Measurements from ENCODE around the gene PTPN23. TPM values are rescaled to one million over a fixed set of nuclear protein-coding genes. Genes with fewer than 3 reads are reported as not detected.

The PTPN23 gene
- polyA plus RNA-seq, 1 donor from 2014 or later = 36.2 TPM

DNA sequence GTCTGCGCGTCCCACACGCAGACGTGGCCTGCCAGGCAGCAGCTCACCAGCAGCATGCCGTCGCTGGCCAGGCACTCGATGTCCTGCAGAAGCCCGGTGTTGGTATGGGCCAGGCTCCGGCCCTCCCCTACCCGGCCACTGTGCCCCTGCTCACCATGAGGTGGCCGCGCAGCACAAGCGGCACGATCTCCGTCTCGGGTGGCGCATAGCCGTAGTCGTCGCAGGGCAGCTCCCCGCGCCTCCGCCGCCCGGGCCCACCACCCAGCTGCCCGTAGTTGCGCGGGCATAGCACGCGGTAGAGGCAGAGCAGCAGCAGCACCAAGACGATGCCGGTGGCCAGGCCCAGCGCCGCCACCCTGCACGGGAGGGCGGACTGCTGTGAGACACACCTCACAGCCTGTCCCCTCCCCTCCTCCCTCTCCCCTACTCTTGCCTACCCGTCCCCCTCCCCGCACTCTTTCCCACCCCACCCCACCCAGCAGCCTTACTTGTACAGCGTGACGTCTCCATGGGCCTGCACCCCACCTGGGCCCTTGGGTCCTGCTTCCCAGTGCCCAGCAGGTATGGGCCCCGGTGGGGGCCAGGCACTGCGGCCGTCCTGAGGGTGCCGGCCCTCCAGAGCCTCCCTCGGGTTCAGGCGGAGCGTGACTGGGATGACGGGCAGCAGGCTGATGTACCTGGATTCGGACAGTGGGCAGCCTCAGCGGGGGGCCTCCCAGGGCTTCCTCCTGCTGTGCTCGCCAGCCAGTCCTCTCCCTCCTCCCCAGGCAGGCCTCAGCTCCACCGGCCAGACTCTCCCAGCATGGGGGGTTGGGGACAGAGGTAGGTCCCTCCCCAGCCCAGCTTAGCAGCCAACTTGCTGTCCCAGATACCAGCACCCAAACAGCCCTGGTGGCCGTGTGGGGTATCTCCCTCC lies 37.6 kb downstream of the PTPN23 start:
- Histone ChIP-seq H3K27me3 (ENCODE audit: insufficient read depth, low read depth, low read length) (no peaks in the 10 kb centered on the region), H4K20me1 (ENCODE audit: insufficient read depth) (no peaks in the 10 kb centered on the region), H3K36me3 (ENCODE audit: insufficient read depth, low read length) (no peaks in the 10 kb centered on the region), H3K4me2 (ENCODE audit: low read length) (no peak overlapping the region), H3K27ac (ENCODE audit: low read length) (no peak overlapping the region), H3F3A (ENCODE audit: insufficient read depth, low read length, poor library complexity, severe bottlenecking) (no peaks in the 10 kb centered on the region), H3K79me2 (replicated peaks; ENCODE audit: insufficient read depth, low read length) (no peaks in the 10 kb centered on the region), H3K9me2 (ENCODE audit: insufficient read depth, low read length) (no peaks in the 10 kb centered on the region), H3K9ac (ENCODE audit: low read length) (no peak overlapping the region), H3K4me3 (ENCODE audit: low read length) (no peak overlapping the region), H2AFZ (ENCODE audit: low read depth, low read length) (no peak overlapping the region), H3K9me3 (ENCODE audit: low read length) (no peaks in the 10 kb centered on the region)
- TF ChIP-seq, protein P1, sequence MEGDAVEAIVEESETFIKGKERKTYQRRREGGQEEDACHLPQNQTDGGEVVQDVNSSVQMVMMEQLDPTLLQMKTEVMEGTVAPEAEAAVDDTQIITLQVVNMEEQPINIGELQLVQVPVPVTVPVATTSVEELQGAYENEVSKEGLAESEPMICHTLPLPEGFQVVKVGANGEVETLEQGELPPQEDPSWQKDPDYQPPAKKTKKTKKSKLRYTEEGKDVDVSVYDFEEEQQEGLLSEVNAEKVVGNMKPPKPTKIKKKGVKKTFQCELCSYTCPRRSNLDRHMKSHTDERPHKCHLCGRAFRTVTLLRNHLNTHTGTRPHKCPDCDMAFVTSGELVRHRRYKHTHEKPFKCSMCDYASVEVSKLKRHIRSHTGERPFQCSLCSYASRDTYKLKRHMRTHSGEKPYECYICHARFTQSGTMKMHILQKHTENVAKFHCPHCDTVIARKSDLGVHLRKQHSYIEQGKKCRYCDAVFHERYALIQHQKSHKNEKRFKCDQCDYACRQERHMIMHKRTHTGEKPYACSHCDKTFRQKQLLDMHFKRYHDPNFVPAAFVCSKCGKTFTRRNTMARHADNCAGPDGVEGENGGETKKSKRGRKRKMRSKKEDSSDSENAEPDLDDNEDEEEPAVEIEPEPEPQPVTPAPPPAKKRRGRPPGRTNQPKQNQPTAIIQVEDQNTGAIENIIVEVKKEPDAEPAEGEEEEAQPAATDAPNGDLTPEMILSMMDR (IDR thresholded peaks at IDR 0.05; ENCODE audit: poor library complexity, severe bottlenecking) = no peak
- TF ChIP-seq, protein P2, sequence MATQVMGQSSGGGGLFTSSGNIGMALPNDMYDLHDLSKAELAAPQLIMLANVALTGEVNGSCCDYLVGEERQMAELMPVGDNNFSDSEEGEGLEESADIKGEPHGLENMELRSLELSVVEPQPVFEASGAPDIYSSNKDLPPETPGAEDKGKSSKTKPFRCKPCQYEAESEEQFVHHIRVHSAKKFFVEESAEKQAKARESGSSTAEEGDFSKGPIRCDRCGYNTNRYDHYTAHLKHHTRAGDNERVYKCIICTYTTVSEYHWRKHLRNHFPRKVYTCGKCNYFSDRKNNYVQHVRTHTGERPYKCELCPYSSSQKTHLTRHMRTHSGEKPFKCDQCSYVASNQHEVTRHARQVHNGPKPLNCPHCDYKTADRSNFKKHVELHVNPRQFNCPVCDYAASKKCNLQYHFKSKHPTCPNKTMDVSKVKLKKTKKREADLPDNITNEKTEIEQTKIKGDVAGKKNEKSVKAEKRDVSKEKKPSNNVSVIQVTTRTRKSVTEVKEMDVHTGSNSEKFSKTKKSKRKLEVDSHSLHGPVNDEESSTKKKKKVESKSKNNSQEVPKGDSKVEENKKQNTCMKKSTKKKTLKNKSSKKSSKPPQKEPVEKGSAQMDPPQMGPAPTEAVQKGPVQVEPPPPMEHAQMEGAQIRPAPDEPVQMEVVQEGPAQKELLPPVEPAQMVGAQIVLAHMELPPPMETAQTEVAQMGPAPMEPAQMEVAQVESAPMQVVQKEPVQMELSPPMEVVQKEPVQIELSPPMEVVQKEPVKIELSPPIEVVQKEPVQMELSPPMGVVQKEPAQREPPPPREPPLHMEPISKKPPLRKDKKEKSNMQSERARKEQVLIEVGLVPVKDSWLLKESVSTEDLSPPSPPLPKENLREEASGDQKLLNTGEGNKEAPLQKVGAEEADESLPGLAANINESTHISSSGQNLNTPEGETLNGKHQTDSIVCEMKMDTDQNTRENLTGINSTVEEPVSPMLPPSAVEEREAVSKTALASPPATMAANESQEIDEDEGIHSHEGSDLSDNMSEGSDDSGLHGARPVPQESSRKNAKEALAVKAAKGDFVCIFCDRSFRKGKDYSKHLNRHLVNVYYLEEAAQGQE (IDR thresholded peaks at IDR 0.05; ENCODE audit: borderline replicate concordance) = no peak
- no peak for TF ChIP-seq RAD21 (conservative IDR thresholded peaks at IDR 0.05)
- no peak for TF ChIP-seq MXI1 (conservative IDR thresholded peaks at IDR 0.05; ENCODE audit: poor library complexity, severe bottlenecking)
- no peak for TF ChIP-seq POLR2AphosphoS5 (IDR thresholded peaks at IDR 0.05)
- no peak for TF ChIP-seq EP300 (conservative IDR thresholded peaks at IDR 0.05; ENCODE audit: poor library complexity, severe bottlenecking)
- no peak for TF ChIP-seq TAF1 (IDR thresholded peaks at IDR 0.05; ENCODE audit: low read depth)

DNA sequence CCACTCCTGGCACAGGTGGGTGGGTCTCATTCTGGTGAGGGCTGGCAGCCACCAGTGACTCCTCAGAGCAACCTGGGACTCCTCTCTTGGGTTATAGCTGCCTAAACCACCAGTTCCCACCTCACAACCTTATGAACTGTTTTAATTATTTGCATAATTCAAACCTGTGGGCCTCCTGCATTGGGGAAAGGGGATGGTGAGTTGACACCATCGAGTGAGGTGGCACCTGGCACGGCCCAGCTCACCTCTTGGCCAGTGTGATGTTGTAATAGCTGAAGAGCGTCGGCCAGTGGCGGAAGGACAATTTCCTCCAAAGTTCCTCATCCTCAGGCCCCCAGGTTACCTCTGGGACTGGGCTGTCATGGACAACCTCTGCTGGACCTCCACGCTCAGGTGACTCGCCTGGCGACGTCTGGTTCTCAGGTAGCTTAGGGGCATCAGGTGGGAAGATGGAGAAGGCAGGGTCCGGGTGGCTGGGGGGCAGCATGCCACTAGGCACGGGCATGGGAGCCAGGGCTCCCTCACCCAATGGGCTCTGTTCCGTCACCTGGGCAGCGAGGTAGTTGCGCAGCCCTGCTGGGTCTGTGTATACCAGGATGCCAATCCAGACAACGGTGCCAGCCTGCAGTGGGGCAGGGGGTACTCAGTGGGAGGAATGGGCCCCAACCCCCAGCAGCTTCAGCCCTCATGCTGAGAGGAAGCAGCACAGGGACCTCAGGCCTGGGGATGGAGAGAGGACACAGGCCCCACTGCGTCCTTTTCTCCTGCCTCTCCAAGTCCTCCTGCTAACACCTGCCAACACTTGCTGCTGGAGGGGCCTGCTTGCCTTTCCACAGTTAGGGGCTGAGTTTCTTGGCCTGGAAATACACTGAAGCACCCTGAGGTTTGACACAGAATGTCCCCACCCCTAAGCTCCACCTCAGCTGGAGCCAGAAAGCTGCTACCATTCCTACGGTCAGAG lies 38.5 kb downstream of the PTPN23 start:
- no peak overlapping the region for H3K27ac ChIP-seq (ENCODE audit: low read length)
- H3F3A ChIP-seq (ENCODE audit: insufficient read depth, low read length, poor library complexity, severe bottlenecking) = no peaks in the 10 kb centered on the region
- no peaks in the 10 kb centered on the region for H3K79me2 ChIP-seq (replicated peaks; ENCODE audit: insufficient read depth, low read length)
- no peaks in the 10 kb centered on the region for H3K27me3 ChIP-seq (ENCODE audit: insufficient read depth, low read depth, low read length)
- no peaks in the 10 kb centered on the region for H3K36me3 ChIP-seq (ENCODE audit: insufficient read depth, low read length)
- H3K9me2 ChIP-seq (ENCODE audit: insufficient read depth, low read length) = no peaks in the 10 kb centered on the region
- H3K9ac ChIP-seq (ENCODE audit: low read length) = no peak overlapping the region
- no peaks in the 10 kb centered on the region for H3K9me3 ChIP-seq (ENCODE audit: low read length)
- H3K4me3 ChIP-seq (ENCODE audit: low read length) = no peak overlapping the region
- no peak overlapping the region for H2AFZ ChIP-seq (ENCODE audit: low read depth, low read length)
- H3K4me2 ChIP-seq (ENCODE audit: low read length) = no peak overlapping the region
- TF ChIP-seq RAD21 (conservative IDR thresholded peaks at IDR 0.05) (no peak), MXI1 (conservative IDR thresholded peaks at IDR 0.05; ENCODE audit: poor library complexity, severe bottlenecking) (no peak), SMC3 (conservative IDR thresholded peaks at IDR 0.05; ENCODE audit: poor library complexity) (no peak), EZH2 (IDR thresholded peaks at IDR 0.05; ENCODE audit: borderline replicate concordance, insufficient read depth, low read length, poor library complexity, severe bottlenecking) (no peak), TAF1 (IDR thresholded peaks at IDR 0.05; ENCODE audit: low read depth) (no peak), POLR2AphosphoS5 (IDR thresholded peaks at IDR 0.05) (no peak), EP300 (conservative IDR thresholded peaks at IDR 0.05; ENCODE audit: poor library complexity, severe bottlenecking) (no peak)
- TF ChIP-seq, protein P1 (IDR thresholded peaks at IDR 0.05; ENCODE audit: poor library complexity, severe bottlenecking) = no peak
- TF ChIP-seq, protein P2 (IDR thresholded peaks at IDR 0.05; ENCODE audit: borderline replicate concordance) = no peak
- no peaks in the 10 kb centered on the region for H4K20me1 ChIP-seq (ENCODE audit: insufficient read depth)

All from neural cell (in vitro differentiated cells).